Measurements from ENCODE around the gene FIGN. TPM values are rescaled to one million over a fixed set of nuclear protein-coding genes. Genes with fewer than 3 reads are reported as not detected.

FIGN gene
- total RNA-seq, 2 donors from 2014 or later = 18.6 to 20.5 TPM

DNA sequence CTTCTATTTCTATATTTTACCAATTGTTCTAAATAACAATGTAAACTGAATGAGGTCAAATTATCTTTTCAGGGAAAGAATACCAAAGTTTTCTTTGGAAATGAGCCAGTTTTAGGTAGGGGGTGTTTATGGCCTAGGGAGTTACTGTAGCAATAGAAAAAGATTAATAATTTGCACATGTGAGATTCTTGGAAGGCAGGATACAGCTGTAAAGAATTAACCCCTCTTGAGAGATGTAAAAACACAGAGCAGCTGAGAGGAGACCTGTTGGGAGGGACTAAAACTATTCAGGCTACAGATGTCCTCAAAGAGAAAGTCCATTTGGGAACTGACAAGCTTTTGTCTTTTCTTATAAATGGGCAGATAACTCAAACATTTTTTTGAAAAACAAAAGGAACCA is 182.2 kb downstream of the FIGN start:
- no peak overlapping the region for H3K27ac Mint-ChIP-seq
- no peaks in the 10 kb centered on the region for H3K27me3 ChIP-seq (ENCODE audit: control insufficient read depth, insufficient read depth, low read length, poor library complexity, severe bottlenecking)
- no peaks in the 10 kb centered on the region for H3K36me3 ChIP-seq (ENCODE audit: control insufficient read depth, insufficient read depth, low read length)
- no peak overlapping the region for H3K4me3 ChIP-seq (ENCODE audit: low read length)
- no peaks in the 10 kb centered on the region for H3K4me1 ChIP-seq (ENCODE audit: control insufficient read depth, insufficient read depth, low read length)
- no peaks in the 10 kb centered on the region for H3K9me3 Mint-ChIP-seq
- H3K36me3 Mint-ChIP-seq (ENCODE audit: low read depth) = no peaks in the 10 kb centered on the region
- peaks cover 7% of the 10 kb centered on the region for H3K4me1 Mint-ChIP-seq
- no peak overlapping the region for H3K4me3 Mint-ChIP-seq
- H3K27ac ChIP-seq (ENCODE audit: low read depth, low read length) = no peak overlapping the region
- DNase-seq = no peak
- H3K9me3 ChIP-seq (ENCODE audit: control insufficient read depth, low read length) = no peaks in the 10 kb centered on the region
- H3K9ac ChIP-seq (ENCODE audit: extremely low read depth, low read length, poor library complexity, severe bottlenecking) = no peak overlapping the region
- H3K27me3 Mint-ChIP-seq (ENCODE audit: insufficient read depth) = no peaks in the 10 kb centered on the region
- TF ChIP-seq, protein P1, sequence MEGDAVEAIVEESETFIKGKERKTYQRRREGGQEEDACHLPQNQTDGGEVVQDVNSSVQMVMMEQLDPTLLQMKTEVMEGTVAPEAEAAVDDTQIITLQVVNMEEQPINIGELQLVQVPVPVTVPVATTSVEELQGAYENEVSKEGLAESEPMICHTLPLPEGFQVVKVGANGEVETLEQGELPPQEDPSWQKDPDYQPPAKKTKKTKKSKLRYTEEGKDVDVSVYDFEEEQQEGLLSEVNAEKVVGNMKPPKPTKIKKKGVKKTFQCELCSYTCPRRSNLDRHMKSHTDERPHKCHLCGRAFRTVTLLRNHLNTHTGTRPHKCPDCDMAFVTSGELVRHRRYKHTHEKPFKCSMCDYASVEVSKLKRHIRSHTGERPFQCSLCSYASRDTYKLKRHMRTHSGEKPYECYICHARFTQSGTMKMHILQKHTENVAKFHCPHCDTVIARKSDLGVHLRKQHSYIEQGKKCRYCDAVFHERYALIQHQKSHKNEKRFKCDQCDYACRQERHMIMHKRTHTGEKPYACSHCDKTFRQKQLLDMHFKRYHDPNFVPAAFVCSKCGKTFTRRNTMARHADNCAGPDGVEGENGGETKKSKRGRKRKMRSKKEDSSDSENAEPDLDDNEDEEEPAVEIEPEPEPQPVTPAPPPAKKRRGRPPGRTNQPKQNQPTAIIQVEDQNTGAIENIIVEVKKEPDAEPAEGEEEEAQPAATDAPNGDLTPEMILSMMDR (conservative IDR thresholded peaks at IDR 0.05) = no peak

DNA sequence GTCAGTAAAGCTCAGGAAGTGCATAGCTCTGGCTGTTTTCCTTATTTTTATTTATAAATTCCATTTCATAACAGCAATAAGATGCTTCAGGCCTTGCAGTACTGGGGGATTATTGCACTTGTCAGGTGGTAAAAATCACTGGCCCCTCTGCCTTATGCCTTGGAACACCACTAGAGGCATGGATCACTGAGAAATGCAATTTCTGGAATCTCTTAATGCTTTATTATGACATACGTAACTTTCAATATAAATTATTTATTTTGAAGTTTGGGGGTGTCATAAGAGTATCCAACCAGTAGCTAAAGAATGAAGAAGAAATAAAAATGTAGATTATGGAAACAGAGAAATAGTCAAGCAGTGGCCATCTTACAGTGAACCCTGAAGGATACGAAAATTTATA is 183.1 kb downstream of the FIGN start:
- no peak overlapping the region for H3K9ac ChIP-seq (ENCODE audit: extremely low read depth, low read length, poor library complexity, severe bottlenecking)
- no peak for DNase-seq
- no peaks in the 10 kb centered on the region for H3K36me3 ChIP-seq (ENCODE audit: control insufficient read depth, insufficient read depth, low read length)
- WGBS, 2 experiments (ENCODE audit: insufficient coverage in 1 of 2, insufficient read length in 1 of 2) = 100% methylated on average over 2 of the region's 2 CpGs; no CpG with 5 or more reads in 1 of the 2 experiments
- no peak overlapping the region for H3K4me3 ChIP-seq (ENCODE audit: low read length)
- Mint-ChIP-seq H3K27me3 (ENCODE audit: insufficient read depth) (no peaks in the 10 kb centered on the region), H3K4me1 (no peaks in the 10 kb centered on the region), H3K27ac (no peak overlapping the region), H3K4me3 (no peak overlapping the region), H3K9me3 (no peaks in the 10 kb centered on the region), H3K36me3 (ENCODE audit: low read depth) (no peaks in the 10 kb centered on the region)
- H3K9me3 ChIP-seq (ENCODE audit: control insufficient read depth, low read length) = no peaks in the 10 kb centered on the region
- H3K27me3 ChIP-seq (ENCODE audit: control insufficient read depth, insufficient read depth, low read length, poor library complexity, severe bottlenecking) = no peaks in the 10 kb centered on the region
- H3K27ac ChIP-seq (ENCODE audit: low read depth, low read length) = no peak overlapping the region
- TF ChIP-seq, protein P1 (conservative IDR thresholded peaks at IDR 0.05) = peak; percentile 58
- no peaks in the 10 kb centered on the region for H3K4me1 ChIP-seq (ENCODE audit: control insufficient read depth, insufficient read depth, low read length)

DNA sequence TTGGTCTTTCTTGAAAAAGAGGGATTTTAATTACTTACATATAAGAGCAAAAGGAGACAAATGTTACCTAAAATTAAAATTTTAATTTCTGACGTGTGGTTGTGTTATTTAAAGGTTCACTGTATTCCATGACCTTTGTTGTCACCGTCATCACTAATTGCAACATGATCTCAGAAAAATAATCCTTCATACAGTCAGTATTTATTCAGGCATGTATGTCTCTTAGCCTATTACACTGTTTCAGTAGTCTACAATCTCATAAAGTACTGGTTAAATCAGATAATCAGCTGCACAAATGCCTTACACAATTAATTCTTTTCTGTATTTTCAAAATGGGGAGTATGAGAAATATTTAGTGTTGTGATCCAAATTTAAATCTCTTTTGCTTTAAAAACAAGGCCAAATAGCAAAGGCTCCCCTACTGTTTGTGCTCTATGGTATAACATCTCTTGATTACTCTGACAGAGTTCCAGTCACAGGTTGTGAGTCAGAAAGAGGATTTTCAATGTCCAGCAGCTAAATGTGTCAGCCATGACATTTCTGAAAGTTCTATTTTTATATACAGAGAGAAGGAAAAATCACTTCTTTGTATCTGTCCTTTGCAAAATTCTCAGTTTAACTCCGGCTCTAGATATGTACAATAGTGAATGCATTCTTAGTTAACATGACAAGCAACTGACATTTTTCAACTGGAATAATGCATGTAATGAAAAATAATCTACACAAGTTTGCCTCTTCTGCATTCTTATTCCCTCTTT is 184.0 kb downstream of the FIGN start:
- no peaks in the 10 kb centered on the region for H3K36me3 Mint-ChIP-seq (ENCODE audit: low read depth)
- WGBS, 2 experiments (ENCODE audit: insufficient coverage in 1 of 2, insufficient read length in 1 of 2) = 90% methylated on average over 3 of the region's 3 CpGs; no CpG with 5 or more reads in 1 of the 2 experiments
- H3K27me3 Mint-ChIP-seq (ENCODE audit: insufficient read depth) = no peaks in the 10 kb centered on the region
- TF ChIP-seq, protein P1 (conservative IDR thresholded peaks at IDR 0.05) = no peak
- H3K4me1 ChIP-seq (ENCODE audit: control insufficient read depth, insufficient read depth, low read length) = no peaks in the 10 kb centered on the region
- DNase-seq = no peak
- no peak overlapping the region for H3K4me3 Mint-ChIP-seq
- H3K9me3 ChIP-seq (ENCODE audit: control insufficient read depth, low read length) = no peaks in the 10 kb centered on the region
- no peak overlapping the region for H3K27ac ChIP-seq (ENCODE audit: low read depth, low read length)
- no peak overlapping the region for H3K9ac ChIP-seq (ENCODE audit: extremely low read depth, low read length, poor library complexity, severe bottlenecking)
- no peaks in the 10 kb centered on the region for H3K9me3 Mint-ChIP-seq
- no peaks in the 10 kb centered on the region for H3K4me1 Mint-ChIP-seq
- no peak overlapping the region for H3K27ac Mint-ChIP-seq
- H3K27me3 ChIP-seq (ENCODE audit: control insufficient read depth, insufficient read depth, low read length, poor library complexity, severe bottlenecking) = no peaks in the 10 kb centered on the region
- H3K36me3 ChIP-seq (ENCODE audit: control insufficient read depth, insufficient read depth, low read length) = no peaks in the 10 kb centered on the region
- no peak overlapping the region for H3K4me3 ChIP-seq (ENCODE audit: low read length)

All from endodermal cell (in vitro differentiated cells).